Tibial nerve (tissue), 4 donors: Measurements from ENCODE around the gene DCLRE1C. TPM values are rescaled to one million over a fixed set of nuclear protein-coding genes. Genes with fewer than 3 reads are reported as not detected.

Experiments
- DNase-seq, 2 donors: peaks; one replicate each; pipeline ENCODE4 v3.0.0-alpha.2; 2019; ENCODE audit warnings: low spot score in 2 of 2
- H3K27ac ChIP-seq, 4 donors: fragments of 200-600 bp; sonication (generic) in 3 of 4; one replicate each; pipeline ENCODE4 v1.5.1; 2017 to 2019; ENCODE audit warnings: mild to moderate bottlenecking in 1 of 4
- H3K27me3 ChIP-seq, 2 donors: fragments of 200-600 bp; sonication (generic) in 1 of 2; one replicate each; pipeline versions ENCODE4 v1.5.1 to v1.6.0; 2017 to 2019
- H3K36me3 ChIP-seq, 3 donors: fragments of 200-600 bp; sonication (generic); one replicate each; pipeline ENCODE4 v1.5.1; 2018 to 2019
- H3K4me1 ChIP-seq, 4 donors: fragments of 200-600 bp; sonication (generic) in 3 of 4; one replicate each; pipeline ENCODE4 v1.5.1; 2017 to 2019
- H3K4me3 ChIP-seq, 4 donors: fragments of 200-600 bp; sonication (generic) in 3 of 4; one replicate each; pipeline ENCODE4 v1.5.1; 2017 to 2019; ENCODE audit warnings: mild to moderate bottlenecking in 1 of 4, moderate library complexity in 1 of 4
- H3K9me3 ChIP-seq, 4 donors: fragments of 200-600 bp; sonication (generic) in 3 of 4; one replicate each; pipeline ENCODE4 v1.5.1; 2017 to 2019
- CTCF ChIP-seq, 5 experiments: fragments of 200-600 bp in 3 of 5; fragments of 450-650 bp in 2 of 5; sonication (generic) in 3 of 5; IDR thresholded peaks; one replicate each; pipeline ENCODE4 v1.5.1; 2016 to 2019; ENCODE audit warnings: antibody characterized with exemption in 5 of 5, mild to moderate bottlenecking in 3 of 5, moderate library complexity in 2 of 5
- EP300 ChIP-seq, 2 donors: sonication (generic); formaldehyde crosslinking; IDR thresholded peaks; one replicate each; pipeline ENCODE4 v1.6.1; 2017; ENCODE audit warnings: antibody characterized with exemption in 2 of 2, mild to moderate bottlenecking in 1 of 2
- POLR2A ChIP-seq, 2 donors: fragments of 450-650 bp; IDR thresholded peaks; one replicate each; pipeline ENCODE4 v1.6.1; 2017; ENCODE audit warnings: antibody characterized with exemption in 2 of 2, mild to moderate bottlenecking in 2 of 2, moderate library complexity in 2 of 2
- WGBS, 2 donors: methylation state at CpG; one replicate each; pipeline ENCODE4 v1.1.5; 2018; 5-methylcytosine and 5-hydroxymethylcytosine counted together
- total RNA-seq, 4 donors: library from RNA; depleted of rRNA; stranded (reverse); fragments of >200 nt; gene quantifications; one replicate each; pipeline ENCODE4 v1.1.0, GENCODE V29; 2016

The DCLRE1C gene
- total RNA-seq, 4 donors from 2014 or later: 9.6 to 28.8 (median 17.5) TPM

- Histone ChIP-seq H3K4me3 (no peak overlapping the region), H3K27me3 (no peaks in the 10 kb centered on the region), H3K36me3 (peaks cover 0 to 57% (median 9%) of the 10 kb centered on the region in 3 donors), H3K9me3 (no peaks in the 10 kb centered on the region), H3K27ac (no peak overlapping the region), H3K4me1 (no peaks in the 10 kb centered on the region)
- DNase-seq: no peak
- TF ChIP-seq POLR2A (IDR thresholded peaks at IDR 0.05): no peak
- no peak for TF ChIP-seq CTCF (IDR thresholded peaks at IDR 0.05)
- TF ChIP-seq EP300 (IDR thresholded peaks at IDR 0.05): no peak
- WGBS, 2 donors: 95 to 98% methylated on average over 2 of the region's 2 CpGs
Measured at GRCh38 chr10:14904864-14905263, 49.0 kb downstream of the DCLRE1C start.

- Histone ChIP-seq H3K27me3 (no peaks in the 10 kb centered on the region), H3K9me3 (no peaks in the 10 kb centered on the region), H3K36me3 (peaks cover 0 to 54% (median 9%) of the 10 kb centered on the region in 3 donors), H3K4me3 (no peak overlapping the region), H3K4me1 (no peaks in the 10 kb centered on the region), H3K27ac (no peak overlapping the region)
- 36 to 44% methylated on average over 1 of the region's 1 CpG for WGBS, 2 donors
- TF ChIP-seq EP300 (IDR thresholded peaks at IDR 0.05) (no peak), CTCF (IDR thresholded peaks at IDR 0.05) (peak in 4 of 5 experiments; percentile 14 to 44 (median 24)), POLR2A (IDR thresholded peaks at IDR 0.05) (no peak)
- DNase-seq: peak in 1 of 2 donors; percentile 23
Measured at GRCh38 chr10:14904316-14904732, 49.6 kb downstream of the DCLRE1C start.

GRCh38 chr10:14891151-14891550, 62.7 kb downstream of the DCLRE1C start:
- TF ChIP-seq EP300 (IDR thresholded peaks at IDR 0.05): no peak
- no peak for TF ChIP-seq POLR2A (IDR thresholded peaks at IDR 0.05)
- TF ChIP-seq CTCF (IDR thresholded peaks at IDR 0.05): no peak
- Histone ChIP-seq H3K9me3 (no peaks in the 10 kb centered on the region), H3K4me3 (no peak overlapping the region), H3K27me3 (no peaks in the 10 kb centered on the region), H3K27ac (no peak overlapping the region), H3K4me1 (no peaks in the 10 kb centered on the region), H3K36me3 (no peaks in the 10 kb centered on the region)
- DNase-seq: no peak
- 88 to 94% methylated on average over 1 of the region's 1 CpG for WGBS, 2 donors

GRCh38 chr10:14889318-14889717, 64.6 kb downstream of the DCLRE1C start:
- Histone ChIP-seq H3K27me3 (no peaks in the 10 kb centered on the region), H3K9me3 (no peaks in the 10 kb centered on the region), H3K36me3 (no peaks in the 10 kb centered on the region), H3K4me1 (no peaks in the 10 kb centered on the region), H3K27ac (no peak overlapping the region), H3K4me3 (no peak overlapping the region)
- 83% methylated on average over 2 of the region's 2 CpGs for WGBS, 2 donors
- DNase-seq: no peak
- TF ChIP-seq CTCF (IDR thresholded peaks at IDR 0.05): peak in 1 of 5 experiments; percentile 18
- TF ChIP-seq POLR2A (IDR thresholded peaks at IDR 0.05): no peak

- no peak for DNase-seq
- Histone ChIP-seq H3K27me3 (no peaks in the 10 kb centered on the region), H3K4me1 (peaks cover 0 to 11% (median 3%) of the 10 kb centered on the region in 4 donors), H3K4me3 (no peak overlapping the region), H3K9me3 (no peaks in the 10 kb centered on the region), H3K36me3 (no peaks in the 10 kb centered on the region), H3K27ac (no peak overlapping the region)
- TF ChIP-seq POLR2A (IDR thresholded peaks at IDR 0.05) (no peak), CTCF (IDR thresholded peaks at IDR 0.05) (no peak), EP300 (IDR thresholded peaks at IDR 0.05) (no peak)
- WGBS, 2 donors: 81 to 86% methylated on average over 3 of the region's 3 CpGs
Measured at GRCh38 chr10:14884082-14884481, 69.8 kb downstream of the DCLRE1C start.
